Measurements from ENCODE around the gene REEP6. TPM values are rescaled to one million over a fixed set of nuclear protein-coding genes. Genes with fewer than 3 reads are reported as not detected.

REEP6 gene
- total and polyA plus RNA-seq, 10 donors: 0.65 to 2.6 (median 1.6) TPM; not detected in 1

GRCh38 chr19:1524287-1524971 is 33.4 kb downstream of the REEP6 start:
- no peak for TF ChIP-seq POLR2AphosphoS5 (IDR thresholded peaks at IDR 0.05)
- TF ChIP-seq, protein P1, sequence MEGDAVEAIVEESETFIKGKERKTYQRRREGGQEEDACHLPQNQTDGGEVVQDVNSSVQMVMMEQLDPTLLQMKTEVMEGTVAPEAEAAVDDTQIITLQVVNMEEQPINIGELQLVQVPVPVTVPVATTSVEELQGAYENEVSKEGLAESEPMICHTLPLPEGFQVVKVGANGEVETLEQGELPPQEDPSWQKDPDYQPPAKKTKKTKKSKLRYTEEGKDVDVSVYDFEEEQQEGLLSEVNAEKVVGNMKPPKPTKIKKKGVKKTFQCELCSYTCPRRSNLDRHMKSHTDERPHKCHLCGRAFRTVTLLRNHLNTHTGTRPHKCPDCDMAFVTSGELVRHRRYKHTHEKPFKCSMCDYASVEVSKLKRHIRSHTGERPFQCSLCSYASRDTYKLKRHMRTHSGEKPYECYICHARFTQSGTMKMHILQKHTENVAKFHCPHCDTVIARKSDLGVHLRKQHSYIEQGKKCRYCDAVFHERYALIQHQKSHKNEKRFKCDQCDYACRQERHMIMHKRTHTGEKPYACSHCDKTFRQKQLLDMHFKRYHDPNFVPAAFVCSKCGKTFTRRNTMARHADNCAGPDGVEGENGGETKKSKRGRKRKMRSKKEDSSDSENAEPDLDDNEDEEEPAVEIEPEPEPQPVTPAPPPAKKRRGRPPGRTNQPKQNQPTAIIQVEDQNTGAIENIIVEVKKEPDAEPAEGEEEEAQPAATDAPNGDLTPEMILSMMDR (IDR thresholded peaks at IDR 0.05 in 8 of 11, conservative IDR thresholded peaks at IDR 0.05 in 3 of 11): no peak
- TF ChIP-seq POLR2A (IDR thresholded peaks at IDR 0.05): no peak
- H3K27me3 ChIP-seq (replicated peaks in 1 of 7): peaks cover 0 to 97% (median 68%) of the 10 kb centered on the region in 7 donors

GRCh38 chr19:1524972-1525325 is 34.0 kb downstream of the REEP6 start:
- H3K4me1 ChIP-seq: peaks cover 0 to 11% (median 3%) of the 10 kb centered on the region in 6 donors
- 68 to 84% (median 75%) methylated on average over 7 to 17 of the region's 17 CpGs for whole genome bisulfite sequencing, 5 donors
- TF ChIP-seq POLR2A (IDR thresholded peaks at IDR 0.05) (no peak), POLR2AphosphoS5 (IDR thresholded peaks at IDR 0.05) (no peak)
- TF ChIP-seq, protein P1 (IDR thresholded peaks at IDR 0.05 in 8 of 11, conservative IDR thresholded peaks at IDR 0.05 in 3 of 11): no peak
- no peak overlapping the region for H3K4me3 ChIP-seq
- no peak overlapping the region for H3K27ac ChIP-seq
- H3K27me3 ChIP-seq (replicated peaks in 1 of 7): peaks cover 0 to 97% (median 71%) of the 10 kb centered on the region in 7 donors
- H3K9me3 ChIP-seq: no peaks in the 10 kb centered on the region
- H3K36me3 ChIP-seq: no peaks in the 10 kb centered on the region
- no peak for DNase-seq
- intact Hi-C loops (cut with DNase I; ENCODE audit: low total_unique reads): no loop called here

More at GRCh38 chr19:1524287-1524971, 33.4 kb downstream of the REEP6 start:
- H3K36me3 ChIP-seq: no peaks in the 10 kb centered on the region
- no peak overlapping the region for H3K27ac ChIP-seq
- intact Hi-C loops (cut with DNase I; ENCODE audit: low total_unique reads): no loop called here
- H3K4me3 ChIP-seq: peak overlapping the region in 2 of 8 donors; percentile 6 to 48
- 12 to 22% (median 19%) methylated on average over 24 to 49 of the region's 49 CpGs for WGBS, 5 donors
- no peak for DNase-seq
- peaks cover 0 to 11% (median 3%) of the 10 kb centered on the region in 6 donors for H3K4me1 ChIP-seq
- no peaks in the 10 kb centered on the region for H3K9me3 ChIP-seq

GRCh38 chr19:1525343-1525742 is 34.4 kb downstream of the REEP6 start:
- Histone ChIP-seq H3K9me3 (no peaks in the 10 kb centered on the region), H3K36me3 (no peaks in the 10 kb centered on the region), H3K4me1 (peaks cover 0 to 11% (median 3%) of the 10 kb centered on the region in 6 donors), H3K27me3 (replicated peaks in 1 of 7) (peaks cover 0 to 97% (median 67%) of the 10 kb centered on the region in 7 donors), H3K4me3 (no peak overlapping the region), H3K27ac (no peak overlapping the region)
- DNase-seq: no peak
- WGBS, 5 donors: 63 to 72% (median 67%) methylated on average over 17 to 31 of the region's 31 CpGs
- intact Hi-C loops (cut with DNase I; ENCODE audit: low total_unique reads): no loop called here
- no peak for TF ChIP-seq POLR2AphosphoS5 (IDR thresholded peaks at IDR 0.05)
- TF ChIP-seq POLR2A (IDR thresholded peaks at IDR 0.05): no peak
- TF ChIP-seq, protein P1 (IDR thresholded peaks at IDR 0.05 in 8 of 11, conservative IDR thresholded peaks at IDR 0.05 in 3 of 11): no peak

DNA sequence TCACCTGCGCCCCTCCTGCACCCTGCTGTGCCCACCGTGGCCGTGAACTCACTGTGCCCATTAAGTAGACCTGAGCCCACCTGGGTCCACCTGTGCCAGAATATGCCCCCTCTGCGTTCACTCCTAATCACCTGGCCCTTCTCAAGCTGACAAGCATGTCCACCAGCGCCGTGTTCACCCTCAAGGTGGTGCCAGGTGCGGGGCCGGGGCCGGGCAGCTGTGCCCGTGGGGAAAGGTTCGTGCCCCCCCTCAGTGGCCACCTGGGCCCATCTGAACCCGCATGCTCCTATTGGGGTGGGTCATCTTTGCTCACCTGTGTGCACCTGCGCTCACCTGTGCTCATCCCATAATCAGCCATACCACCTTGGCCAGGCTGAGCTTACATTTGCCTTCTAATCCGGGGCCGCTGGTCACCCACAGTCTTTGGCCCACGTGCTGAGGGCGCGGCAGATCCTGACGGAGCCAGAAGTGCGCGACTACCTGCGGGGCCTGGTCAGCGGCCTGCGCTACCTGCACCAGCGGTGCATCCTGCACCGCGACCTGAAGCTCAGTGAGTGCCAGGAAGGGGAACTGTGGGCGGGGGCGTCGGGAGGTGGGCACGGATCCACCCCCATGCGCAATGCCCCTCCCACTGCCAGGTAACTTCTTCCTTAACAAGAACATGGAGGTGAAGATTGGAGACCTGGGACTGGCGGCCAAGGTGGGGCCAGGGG is 35.2 kb downstream of the REEP6 start:
- no peak overlapping the region for H3K4me3 ChIP-seq
- 79 to 83% (median 81%) methylated on average over 17 to 33 of the region's 33 CpGs for WGBS, 5 donors
- H3K27me3 ChIP-seq (replicated peaks in 1 of 7): peaks cover 0 to 99% (median 64%) of the 10 kb centered on the region in 7 donors
- TF ChIP-seq POLR2AphosphoS5 (IDR thresholded peaks at IDR 0.05) (no peak), POLR2A (IDR thresholded peaks at IDR 0.05) (no peak)
- TF ChIP-seq, protein P1 (IDR thresholded peaks at IDR 0.05 in 8 of 11, conservative IDR thresholded peaks at IDR 0.05 in 3 of 11): no peak
- intact Hi-C loops (cut with DNase I; ENCODE audit: low total_unique reads): no loop called here
- no peak for DNase-seq
- H3K27ac ChIP-seq: no peak overlapping the region
- peaks cover 0 to 11% (median 3%) of the 10 kb centered on the region in 6 donors for H3K4me1 ChIP-seq
- no peaks in the 10 kb centered on the region for H3K9me3 ChIP-seq
- H3K36me3 ChIP-seq: no peaks in the 10 kb centered on the region
